ENCODE data around the gene PCDHGA3.
"Not testable (repeated sequence)": the region's sequence is repeated elsewhere in the genome, so short reads cannot be mapped to it uniquely, and the experiment has no call there.

The PCDHGA3 gene

GRCh38 chr5:141346017-141346416 lies 2.4 kb downstream of the PCDHGA3 start:
- not testable (repeated sequence) for DNase-seq (ENCODE audit: extremely low read depth in 1 of 2, low read depth in 1 of 2)

- no peak for DNase-seq (ENCODE audit: extremely low read depth in 1 of 2, low read depth in 1 of 2)
These were observed 6.4 kb downstream of the PCDHGA3 start, which contains the start of gene PCDHGB1 for GRCh38 chr5:141349917-141350619. Gene PCDHGB1, plus strand, starts transcription at chr5:141350099. Its CDS starts 162 bp downstream, at chr5:141350261.

- no peak for DNase-seq (ENCODE audit: extremely low read depth in 1 of 2, low read depth in 1 of 2)
These were observed 8.0 kb downstream of the PCDHGA3 start for GRCh38 chr5:141351591-141351990.

- DNase-seq (ENCODE audit: extremely low read depth in 1 of 2, low read depth in 1 of 2): no peak
These were observed 11.4 kb downstream of the PCDHGA3 start, which contains the start of gene PCDHGA4 for GRCh38 chr5:141354900-141355469. Gene PCDHGA4, plus strand, starts transcription at chr5:141355021. Its CDS starts 87 bp downstream, at chr5:141355108.

GRCh38 chr5:141355641-141356040 lies 12.0 kb downstream of the PCDHGA3 start:
- no peak for DNase-seq (ENCODE audit: extremely low read depth in 1 of 2, low read depth in 1 of 2)

- DNase-seq (ENCODE audit: extremely low read depth in 1 of 2, low read depth in 1 of 2): no peak
These were observed 12.5 kb downstream of the PCDHGA3 start for GRCh38 chr5:141356133-141356532.

- DNase-seq (ENCODE audit: extremely low read depth in 1 of 2, low read depth in 1 of 2): no peak
These were observed 13.3 kb downstream of the PCDHGA3 start for GRCh38 chr5:141356950-141357349.

GRCh38 chr5:141359790-141360426 lies 16.3 kb downstream of the PCDHGA3 start, which contains the start of gene PCDHGB2:
Gene PCDHGB2, plus strand, starts transcription at chr5:141359994. Its CDS starts 142 bp downstream, at chr5:141360136.
- DNase-seq (ENCODE audit: extremely low read depth in 1 of 2, low read depth in 1 of 2): no peak

- no peak for DNase-seq (ENCODE audit: extremely low read depth in 1 of 2, low read depth in 1 of 2)
These were observed 17.1 kb downstream of the PCDHGA3 start for GRCh38 chr5:141360685-141361084.

GRCh38 chr5:141362719-141363118 lies 19.1 kb downstream of the PCDHGA3 start:
- DNase-seq (ENCODE audit: extremely low read depth in 1 of 2, low read depth in 1 of 2): no peak

GRCh38 chr5:141363952-141364660 lies 20.5 kb downstream of the PCDHGA3 start, which contains the start of gene PCDHGA5:
Gene PCDHGA5, plus strand, starts transcription at chr5:141364162. Its CDS starts 169 bp downstream, at chr5:141364331.
- no peak for DNase-seq (ENCODE audit: extremely low read depth in 1 of 2, low read depth in 1 of 2)

- DNase-seq (ENCODE audit: extremely low read depth in 1 of 2, low read depth in 1 of 2): no peak
These were observed 22.6 kb downstream of the PCDHGA3 start for GRCh38 chr5:141366016-141366896.

- peak in 1 of 2 donors; percentile 8 for DNase-seq (ENCODE audit: extremely low read depth in 1 of 2, low read depth in 1 of 2)
These were observed 26.6 kb downstream of the PCDHGA3 start, which contains the start of gene PCDHGB3 for GRCh38 chr5:141369994-141370848. Gene PCDHGB3, plus strand, starts transcription at chr5:141370242. Its CDS starts 153 bp downstream, at chr5:141370395.

GRCh38 chr5:141371572-141372475 lies 28.2 kb downstream of the PCDHGA3 start:
- no peak for DNase-seq (ENCODE audit: extremely low read depth in 1 of 2, low read depth in 1 of 2)

- DNase-seq (ENCODE audit: extremely low read depth in 1 of 2, low read depth in 1 of 2): no peak
These were observed 30.2 kb downstream of the PCDHGA3 start, which contains the start of gene PCDHGA6 for GRCh38 chr5:141373673-141374317. Gene PCDHGA6, plus strand, starts transcription at chr5:141373891. Its CDS starts 193 bp downstream, at chr5:141374084.

GRCh38 chr5:141374627-141375026 lies 31.0 kb downstream of the PCDHGA3 start:
- no peak for DNase-seq (ENCODE audit: extremely low read depth in 1 of 2, low read depth in 1 of 2)

- DNase-seq (ENCODE audit: extremely low read depth in 1 of 2, low read depth in 1 of 2): not testable (repeated sequence)
These were observed 32.0 kb downstream of the PCDHGA3 start for GRCh38 chr5:141375444-141376155.

Data from stimulated activated CD8-positive, alpha-beta memory T cell treated with anti-CD3 and anti-CD28 coated beads, Interleukin-7, amount 100 ng/mL, for 48 hours (primary cell).